T-helper 2 cell treated with Interferon-gamma antibody and Interleukin-4, amounts not matched to agents 5 μg/mL and 100 μg/mL, for 36 hours (primary cell): ENCODE data around the gene SLC4A1.

ENCODE experiments used
- DNase-seq: peaks from one replicate; pipeline ENCODE4 v3.0.0; 2021; ENCODE audit warnings: low spot score
- H3K27ac Mint-ChIP-seq: one replicate; pipeline ENCODE4 v1.8.0; 2021; ENCODE audit warnings: mild to moderate bottlenecking, mixed read lengths
- H3K27me3 Mint-ChIP-seq: one replicate; pipeline ENCODE4 v1.8.0; 2021; ENCODE audit warnings: low read depth, mixed read lengths
- H3K36me3 Mint-ChIP-seq: one replicate; pipeline ENCODE4 v1.8.0; 2021; ENCODE audit warnings: low read depth, mixed read lengths
- H3K4me1 Mint-ChIP-seq: one replicate; pipeline ENCODE4 v1.8.0; 2021; ENCODE audit warnings: low read depth, mixed read lengths
- H3K4me3 Mint-ChIP-seq: one replicate; pipeline ENCODE4 v1.8.0; 2022; ENCODE audit warnings: mild to moderate bottlenecking, moderate library complexity, mixed read lengths
- H3K9me3 Mint-ChIP-seq: one replicate; pipeline ENCODE4 v1.8.0; 2021; ENCODE audit warnings: mixed read lengths

The SLC4A1 gene

GRCh38 chr17:44267818-44268490, at the start of gene SLC4A1:
TSS of gene SLC4A1 (minus strand) at chr17:44268135. CDS start at chr17:44262866, 5,269 bp downstream.
- no peaks in the 10 kb centered on the region for H3K27me3 Mint-ChIP-seq
- H3K9me3 Mint-ChIP-seq: no peaks in the 10 kb centered on the region
- no peak within 1 kb of the TSS for H3K27ac Mint-ChIP-seq
- H3K4me3 Mint-ChIP-seq: no peak within 1 kb of the TSS
- no peaks in the 10 kb centered on the region for H3K36me3 Mint-ChIP-seq
- H3K4me1 Mint-ChIP-seq: no peaks in the 10 kb centered on the region
- no peak for DNase-seq

GRCh38 chr17:44317545-44317944, 49.6 kb upstream of the SLC4A1 start:
- Mint-ChIP-seq H3K27ac (no peak overlapping the region), H3K27me3 (peaks cover 41% of the 10 kb centered on the region), H3K4me1 (peaks cover 9% of the 10 kb centered on the region), H3K36me3 (peaks cover 11% of the 10 kb centered on the region), H3K9me3 (no peaks in the 10 kb centered on the region), H3K4me3 (no peak overlapping the region)
- DNase-seq: no peak

GRCh38 chr17:44315760-44316731, 48.1 kb upstream of the SLC4A1 start:
- no peaks in the 10 kb centered on the region for H3K9me3 Mint-ChIP-seq
- peaks cover 9% of the 10 kb centered on the region for H3K4me1 Mint-ChIP-seq
- no peak overlapping the region for H3K27ac Mint-ChIP-seq
- H3K4me3 Mint-ChIP-seq: peak overlapping the region; percentile 80
- H3K36me3 Mint-ChIP-seq: peaks cover 5% of the 10 kb centered on the region
- H3K27me3 Mint-ChIP-seq: peaks cover 48% of the 10 kb centered on the region
- no peak for DNase-seq

GRCh38 chr17:44314869-44315661, 47.1 kb upstream of the SLC4A1 start:
- Mint-ChIP-seq H3K4me1 (peaks cover 9% of the 10 kb centered on the region), H3K27ac (no peak overlapping the region), H3K27me3 (peaks cover 52% of the 10 kb centered on the region), H3K4me3 (peak overlapping the region; percentile 80), H3K36me3 (peaks cover 5% of the 10 kb centered on the region), H3K9me3 (no peaks in the 10 kb centered on the region)
- peak; percentile 46 for DNase-seq

- Mint-ChIP-seq H3K27me3 (peaks cover 58% of the 10 kb centered on the region), H3K4me1 (peaks cover 9% of the 10 kb centered on the region), H3K9me3 (no peaks in the 10 kb centered on the region), H3K4me3 (peak overlapping the region; percentile 56), H3K27ac (no peak overlapping the region), H3K36me3 (peaks cover 3% of the 10 kb centered on the region)
- no peak for DNase-seq
These were observed 46.6 kb upstream of the SLC4A1 start for GRCh38 chr17:44314524-44314868.

GRCh38 chr17:44314031-44314430, 46.1 kb upstream of the SLC4A1 start:
- no peak for DNase-seq
- H3K9me3 Mint-ChIP-seq: no peaks in the 10 kb centered on the region
- no peaks in the 10 kb centered on the region for H3K36me3 Mint-ChIP-seq
- H3K27me3 Mint-ChIP-seq: peaks cover 61% of the 10 kb centered on the region
- peaks cover 9% of the 10 kb centered on the region for H3K4me1 Mint-ChIP-seq
- peak overlapping the region; percentile 56 for H3K4me3 Mint-ChIP-seq
- H3K27ac Mint-ChIP-seq: no peak overlapping the region

GRCh38 chr17:44312396-44313104, 44.6 kb upstream of the SLC4A1 start:
- Mint-ChIP-seq H3K27ac (no peak overlapping the region), H3K9me3 (no peaks in the 10 kb centered on the region), H3K36me3 (no peaks in the 10 kb centered on the region), H3K4me1 (peaks cover 9% of the 10 kb centered on the region), H3K4me3 (no peak overlapping the region), H3K27me3 (peaks cover 61% of the 10 kb centered on the region)
- DNase-seq: no peak

- H3K27ac Mint-ChIP-seq: no peak overlapping the region
These were observed 43.7 kb upstream of the SLC4A1 start for GRCh38 chr17:44311562-44312181.

GRCh38 chr17:44310609-44311376, 42.9 kb upstream of the SLC4A1 start:
- DNase-seq: no peak
- peaks cover 58% of the 10 kb centered on the region for H3K27me3 Mint-ChIP-seq
- no peaks in the 10 kb centered on the region for H3K36me3 Mint-ChIP-seq
- H3K27ac Mint-ChIP-seq: no peak overlapping the region
- H3K9me3 Mint-ChIP-seq: no peaks in the 10 kb centered on the region
- H3K4me1 Mint-ChIP-seq: peaks cover 5% of the 10 kb centered on the region
- no peak overlapping the region for H3K4me3 Mint-ChIP-seq

More at GRCh38 chr17:44311562-44312181, 43.7 kb upstream of the SLC4A1 start:
- H3K4me3 Mint-ChIP-seq: no peak overlapping the region
- no peaks in the 10 kb centered on the region for H3K36me3 Mint-ChIP-seq
- peaks cover 11% of the 10 kb centered on the region for H3K4me1 Mint-ChIP-seq
- H3K9me3 Mint-ChIP-seq: no peaks in the 10 kb centered on the region
- no peak for DNase-seq
- H3K27me3 Mint-ChIP-seq: peaks cover 61% of the 10 kb centered on the region

- H3K4me1 Mint-ChIP-seq: peaks cover 2% of the 10 kb centered on the region
- no peak overlapping the region for H3K4me3 Mint-ChIP-seq
- H3K27me3 Mint-ChIP-seq: peaks cover 53% of the 10 kb centered on the region
- no peaks in the 10 kb centered on the region for H3K36me3 Mint-ChIP-seq
- no peak overlapping the region for H3K27ac Mint-ChIP-seq
- H3K9me3 Mint-ChIP-seq: no peaks in the 10 kb centered on the region
- DNase-seq: no peak
These were observed 42.3 kb upstream of the SLC4A1 start for GRCh38 chr17:44310188-44310587.

- Mint-ChIP-seq H3K36me3 (no peaks in the 10 kb centered on the region), H3K4me3 (no peak overlapping the region), H3K27ac (no peak overlapping the region), H3K9me3 (no peaks in the 10 kb centered on the region), H3K4me1 (peaks cover 2% of the 10 kb centered on the region), H3K27me3 (peaks cover 54% of the 10 kb centered on the region)
- no peak for DNase-seq
These were observed 41.5 kb upstream of the SLC4A1 start for GRCh38 chr17:44309472-44309871.

- Mint-ChIP-seq H3K9me3 (no peaks in the 10 kb centered on the region), H3K4me3 (no peak overlapping the region), H3K27ac (no peak overlapping the region), H3K4me1 (peaks cover 3% of the 10 kb centered on the region), H3K27me3 (peaks cover 50% of the 10 kb centered on the region), H3K36me3 (no peaks in the 10 kb centered on the region)
- DNase-seq: no peak
These were observed 40.9 kb upstream of the SLC4A1 start for GRCh38 chr17:44308865-44309264.
